CD8-positive, alpha-beta memory T cell (primary cell): Measurements from ENCODE around the gene NXN. TPM values are rescaled to one million over a fixed set of nuclear protein-coding genes. Genes with fewer than 3 reads are reported as not detected.
"Not testable (repeated sequence)": the region's sequence is repeated elsewhere in the genome, so short reads cannot be mapped to it uniquely, and the experiment has no call there.

Experiments used
- CTCF ChIA-PET: fragments of 350-600 bp; sonication (Branson Sonifier 250); formaldehyde crosslinking; loops from one replicate; lab custom pipeline; 2021; ENCODE audit warnings: antibody characterized with exemption; lab: Charles Lee
- POLR2A ChIA-PET: fragments of 350-600 bp; sonication (Branson Sonifier 250); formaldehyde crosslinking; loops from one replicate; lab custom pipeline; 2021; ENCODE audit warnings: antibody characterized with exemption; lab: Charles Lee
- DNase-seq, 5 donors: peaks; one replicate each; pipeline versions ENCODE4 v3.0.0 to v3.0.0-alpha.2; 2020 to 2022; ENCODE audit warnings: mixed read lengths in 1 of 5
- H3K27ac ChIP-seq: one replicate; pipeline ENCODE4 v1.7.0; 2013; ENCODE audit warnings: low read depth, mild to moderate bottlenecking, low read length, moderate library complexity
- H3K27me3 ChIP-seq: 2 replicates; pipeline ENCODE4 v1.7.0; 2013; ENCODE audit warnings: low read length, mild to moderate bottlenecking; ENCODE audit not compliant: insufficient read depth, poor library complexity, severe bottlenecking
- H3K36me3 ChIP-seq: 2 replicates; pipeline ENCODE4 v1.7.0; 2013; ENCODE audit warnings: mild to moderate bottlenecking, low read length, moderate library complexity; ENCODE audit not compliant: insufficient read depth
- H3K4me1 ChIP-seq: 2 replicates; pipeline ENCODE4 v1.7.0; 2013; ENCODE audit warnings: mild to moderate bottlenecking, low read length, moderate library complexity; ENCODE audit not compliant: insufficient read depth
- H3K4me3 ChIP-seq: 2 replicates; pipeline ENCODE4 v1.7.0; 2013; ENCODE audit warnings: mild to moderate bottlenecking, low read length
- H3K9me3 ChIP-seq: 2 replicates; pipeline ENCODE4 v1.7.0; 2013; ENCODE audit warnings: mild to moderate bottlenecking, low read length
- H3K27ac Mint-ChIP-seq, 8 donors: one replicate each; pipeline ENCODE4 v1.8.0; 2020 to 2021; ENCODE audit warnings: mixed read lengths in 8 of 8, mild to moderate bottlenecking in 6 of 8, inconsistent platforms in 3 of 8, moderate library complexity in 3 of 8
- H3K27me3 Mint-ChIP-seq, 2 donors: one replicate each; pipeline ENCODE4 v1.8.0; 2020 to 2021; ENCODE audit warnings: mixed read lengths in 2 of 2, mild to moderate bottlenecking in 1 of 2, moderate library complexity in 1 of 2
- H3K36me3 Mint-ChIP-seq, 3 donors: one replicate each; pipeline ENCODE4 v1.8.0; 2020 to 2021; ENCODE audit warnings: mixed read lengths in 3 of 3, inconsistent platforms in 1 of 3, mild to moderate bottlenecking in 1 of 3
- H3K4me1 Mint-ChIP-seq, 3 donors: one replicate each; pipeline ENCODE4 v1.8.0; 2020 to 2021; ENCODE audit warnings: mixed read lengths in 3 of 3, inconsistent platforms in 1 of 3, mild to moderate bottlenecking in 1 of 3
- H3K4me3 Mint-ChIP-seq, 7 donors: one replicate each; pipeline ENCODE4 v1.8.0; 2020 to 2021; ENCODE audit warnings: mixed read lengths in 7 of 7, mild to moderate bottlenecking in 6 of 7, moderate library complexity in 4 of 7, inconsistent platforms in 2 of 7
- H3K9me3 Mint-ChIP-seq, 5 donors: one replicate each; pipeline ENCODE4 v1.8.0; 2020 to 2022; ENCODE audit warnings: mixed read lengths in 5 of 5, mild to moderate bottlenecking in 3 of 5, moderate library complexity in 2 of 5, inconsistent platforms in 1 of 5
- polyA plus RNA-seq: library from polyadenylated mRNA; unstranded; fragments of 300-500 nt; fragmentation: Illumina TruSeq; gene quantifications from one replicate; pipeline ENCODE4 v1.2.3, GENCODE V29; 2021
- total RNA-seq, 2 experiments: library from RNA; stranded (reverse); gene quantifications; one replicate each; pipeline ENCODE4 v1.2.3, GENCODE V29; 2021

NXN gene
- total and polyA plus RNA-seq, 3 experiments from 2014 or later, result 0.08 to 0.42 (median 0.31) TPM

- Histone ChIP-seq H3K27ac (peak overlapping the region; percentile 72), H3K36me3 (peaks cover 6% of the 10 kb centered on the region), H3K9me3 (no peaks in the 10 kb centered on the region), H3K4me1 (peaks cover 23% of the 10 kb centered on the region), H3K4me3 (peak overlapping the region; percentile 86), H3K27me3 (no peaks in the 10 kb centered on the region)
- DNase-seq, result peak in 1 of 5 donors; percentile 51
- ChIA-PET CTCF (interaction anchor here (0.6 to 2.0 kb wide), 11 partner anchors 9 to 341 kb away, joined by 3 to 10 read pairs (median 4); partner anchors contain the start of genes GLOD4, MRM3 and TIMM22), POLR2A (interaction anchor here (0.8 to 2.0 kb wide), 3 partner anchors 29 to 39 kb away, joined by 3 to 17 read pairs (median 3); partner anchors contain the start of genes GLOD4 and MRM3)
- Mint-ChIP-seq H3K9me3 (no peaks in the 10 kb centered on the region), H3K36me3 (peaks cover 0 to 26% (median 1%) of the 10 kb centered on the region in 3 donors), H3K27ac (peak overlapping the region; percentile 54 to 98 (median 91)), H3K4me1 (peaks cover 35 to 48% (median 40%) of the 10 kb centered on the region in 3 donors), H3K4me3 (peak overlapping the region; percentile 90 to 95 (median 93)), H3K27me3 (no peaks in the 10 kb centered on the region)
Observed at GRCh38 chr17:752620-753219, 226.9 kb downstream of the NXN start.

GRCh38 chr17:752002-752619, 227.5 kb downstream of the NXN start, which contains the start of gene GEMIN4:
Gene GEMIN4, minus strand, starts transcription at chr17:752264. Its CDS starts 122 bp downstream, at chr17:752142.
- Mint-ChIP-seq H3K36me3 (peaks cover 0 to 30% (median 1%) of the 10 kb centered on the region in 3 donors), H3K4me1 (peaks cover 35 to 48% (median 40%) of the 10 kb centered on the region in 3 donors), H3K27ac (peak within 1 kb of the TSS; percentile 74 to 98 (median 93)), H3K9me3 (no peaks in the 10 kb centered on the region), H3K4me3 (peak within 1 kb of the TSS; percentile 90 to 95 (median 94)), H3K27me3 (no peaks in the 10 kb centered on the region)
- Histone ChIP-seq H3K27me3 (no peaks in the 10 kb centered on the region), H3K9me3 (no peaks in the 10 kb centered on the region), H3K36me3 (peaks cover 6% of the 10 kb centered on the region), H3K27ac (peak within 1 kb of the TSS; percentile 72), H3K4me3 (peak within 1 kb of the TSS; percentile 86), H3K4me1 (peaks cover 23% of the 10 kb centered on the region)
- ChIA-PET CTCF (interaction anchor here (0.6 to 2.0 kb wide), 11 partner anchors 10 to 340 kb away, joined by 3 to 10 read pairs (median 4); partner anchors contain the start of genes GLOD4, MRM3 and TIMM22), POLR2A (interaction anchor here (0.8 to 2.0 kb wide), 3 partner anchors 30 to 38 kb away, joined by 3 to 17 read pairs (median 3); partner anchors contain the start of genes GLOD4 and MRM3)
- DNase-seq, result peak; percentile 94 to 98 (median 97)

GRCh38 chr17:751269-752001, 228.1 kb downstream of the NXN start:
- peaks cover 6% of the 10 kb centered on the region for H3K36me3 ChIP-seq
- Mint-ChIP-seq H3K27ac (peak overlapping the region; percentile 74 to 98 (median 93)), H3K36me3 (peaks cover 0 to 30% (median 1%) of the 10 kb centered on the region in 3 donors), H3K4me1 (peaks cover 35 to 48% (median 40%) of the 10 kb centered on the region in 3 donors), H3K9me3 (no peaks in the 10 kb centered on the region), H3K27me3 (no peaks in the 10 kb centered on the region), H3K4me3 (peak overlapping the region; percentile 90 to 95 (median 94))
- POLR2A ChIA-PET, result interaction anchor here (0.8 to 1.2 kb wide), 2 partner anchors 18 to 37 kb away, joined by 3 to 4 read pairs; partner anchors contain the start of gene VPS53
- H3K9me3 ChIP-seq, result no peaks in the 10 kb centered on the region
- peak overlapping the region; percentile 86 for H3K4me3 ChIP-seq
- peak overlapping the region; percentile 72 for H3K27ac ChIP-seq
- CTCF ChIA-PET, result interaction anchor here (0.9 to 2.2 kb wide), 3 partner anchors 31 to 339 kb away, joined by 3 to 6 read pairs (median 4); partner anchors contain the start of genes GLOD4 and MRM3
- H3K4me1 ChIP-seq, result peaks cover 23% of the 10 kb centered on the region
- no peaks in the 10 kb centered on the region for H3K27me3 ChIP-seq
- DNase-seq, result peak in 3 of 5 donors; percentile 33 to 67 (median 40)

- Histone ChIP-seq H3K36me3 (peaks cover 14% of the 10 kb centered on the region), H3K27ac (no peak overlapping the region), H3K4me1 (peaks cover 23% of the 10 kb centered on the region), H3K27me3 (no peaks in the 10 kb centered on the region), H3K9me3 (no peaks in the 10 kb centered on the region), H3K4me3 (peak overlapping the region; percentile 86)
- ChIA-PET POLR2A (interaction anchor here (0.6 to 1.2 kb wide), 3 partner anchors 17 to 1761 kb away, joined by 3 to 4 read pairs (median 3); partner anchors contain the start of gene VPS53), CTCF (interaction anchor here (0.7 to 2.2 kb wide), 4 partner anchors 30 to 339 kb away, joined by 3 to 6 read pairs (median 4); partner anchors contain the start of genes GLOD4 and MRM3)
- H3K27ac Mint-ChIP-seq, result peak overlapping the region in 5 of 8 donors; percentile 13 to 95 (median 74)
- no peaks in the 10 kb centered on the region for H3K9me3 Mint-ChIP-seq
- H3K4me3 Mint-ChIP-seq, result peak overlapping the region; percentile 90 to 95 (median 94)
- no peaks in the 10 kb centered on the region for H3K27me3 Mint-ChIP-seq
- H3K4me1 Mint-ChIP-seq, result peaks cover 35 to 48% (median 40%) of the 10 kb centered on the region in 3 donors
- peaks cover 0 to 39% (median 0%) of the 10 kb centered on the region in 3 donors for H3K36me3 Mint-ChIP-seq
- no peak for DNase-seq
Observed at GRCh38 chr17:750431-751037, 229.0 kb downstream of the NXN start.

GRCh38 chr17:749359-749758, 230.2 kb downstream of the NXN start:
- Mint-ChIP-seq H3K27ac (peak overlapping the region in 2 of 8 donors; percentile 43 to 55), H3K36me3 (peaks cover 0 to 51% (median 2%) of the 10 kb centered on the region in 3 donors), H3K4me3 (peak overlapping the region in 6 of 7 donors; percentile 9 to 79 (median 46)), H3K4me1 (peaks cover 36 to 48% (median 40%) of the 10 kb centered on the region in 3 donors)
- Histone ChIP-seq H3K36me3 (peaks cover 23% of the 10 kb centered on the region), H3K4me1 (peaks cover 23% of the 10 kb centered on the region)
- H3K9me3 Mint-ChIP-seq, POLR2A ChIA-PET, DNase-seq, H3K27ac ChIP-seq, H3K27me3 ChIP-seq, H3K4me3 ChIP-seq, H3K9me3 ChIP-seq, H3K27me3 Mint-ChIP-seq: not testable (repeated sequence)
- CTCF ChIA-PET, result interaction anchor here (2.2 kb wide), 1 partner anchor 337 kb away, joined by 6 read pairs; no protein-coding TSS in a partner anchor
